PC-3 (cell line): ENCODE data around the gene GPR179.
"Not testable (repeated sequence)": the region's sequence is repeated elsewhere in the genome, so short reads cannot be mapped to it uniquely, and the experiment has no call there.

ENCODE experiments used
- EZH2 ChIP-seq: fragments of 300-600 bp; sonication (generic); IDR thresholded peaks from one replicate; pipeline ENCODE4 v1.6.1; 2017; ENCODE audit warnings: antibody characterized with exemption, mild to moderate bottlenecking, low read length; ENCODE audit not compliant: unreplicated experiment
- EZH2phosphoT487 ChIP-seq: fragments of 300-600 bp; sonication (generic); IDR thresholded peaks from 2 replicates; pipeline ENCODE4 v1.6.1; 2018; ENCODE audit warnings: mild to moderate bottlenecking, antibody characterized with exemption, low read length, borderline replicate concordance
- TF ChIP-seq, protein P1 (sequence below): fragments of 300-600 bp; sonication (generic); conservative IDR thresholded peaks from 2 replicates; pipeline ENCODE4 v1.5.1; 2017; ENCODE audit warnings: antibody characterized with exemption, low read depth, mild to moderate bottlenecking, low read length

DNA sequence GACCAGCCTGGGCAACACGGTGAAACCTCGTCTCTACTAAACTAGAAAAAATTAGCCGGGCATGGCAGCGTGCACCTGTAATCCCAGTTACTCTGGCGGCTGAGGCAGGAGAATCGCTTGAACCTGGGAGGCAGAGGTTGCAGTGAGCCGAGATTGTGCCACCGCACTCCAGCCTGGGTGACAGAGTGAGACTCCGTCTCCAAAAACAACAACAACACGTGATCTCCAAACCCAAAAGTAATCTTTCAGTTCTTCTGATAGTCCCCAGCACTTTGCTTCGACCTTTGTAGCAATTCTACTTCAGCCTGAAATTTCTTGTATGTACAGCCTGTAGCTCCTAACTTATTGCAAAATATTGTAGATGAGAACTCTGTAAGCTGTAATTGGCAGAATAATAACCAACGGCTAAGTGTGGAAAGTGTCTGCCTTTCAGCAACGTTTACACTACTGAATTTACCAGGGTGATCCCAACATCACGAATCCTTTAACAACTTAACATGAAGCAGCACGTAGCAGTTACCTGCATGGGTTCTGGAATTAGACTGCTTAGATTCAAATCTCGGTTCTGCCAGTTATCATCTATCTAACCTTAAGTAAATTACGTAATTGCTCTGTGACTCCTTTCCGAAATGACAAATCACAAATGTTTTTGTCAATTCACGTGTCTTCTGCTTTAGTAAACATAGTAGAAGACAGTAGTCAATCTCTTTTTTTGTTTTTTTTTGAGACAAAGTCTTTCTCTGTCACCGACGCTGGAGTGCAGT is 48.0 kb downstream of the GPR179 start:
- TF ChIP-seq, protein P1, sequence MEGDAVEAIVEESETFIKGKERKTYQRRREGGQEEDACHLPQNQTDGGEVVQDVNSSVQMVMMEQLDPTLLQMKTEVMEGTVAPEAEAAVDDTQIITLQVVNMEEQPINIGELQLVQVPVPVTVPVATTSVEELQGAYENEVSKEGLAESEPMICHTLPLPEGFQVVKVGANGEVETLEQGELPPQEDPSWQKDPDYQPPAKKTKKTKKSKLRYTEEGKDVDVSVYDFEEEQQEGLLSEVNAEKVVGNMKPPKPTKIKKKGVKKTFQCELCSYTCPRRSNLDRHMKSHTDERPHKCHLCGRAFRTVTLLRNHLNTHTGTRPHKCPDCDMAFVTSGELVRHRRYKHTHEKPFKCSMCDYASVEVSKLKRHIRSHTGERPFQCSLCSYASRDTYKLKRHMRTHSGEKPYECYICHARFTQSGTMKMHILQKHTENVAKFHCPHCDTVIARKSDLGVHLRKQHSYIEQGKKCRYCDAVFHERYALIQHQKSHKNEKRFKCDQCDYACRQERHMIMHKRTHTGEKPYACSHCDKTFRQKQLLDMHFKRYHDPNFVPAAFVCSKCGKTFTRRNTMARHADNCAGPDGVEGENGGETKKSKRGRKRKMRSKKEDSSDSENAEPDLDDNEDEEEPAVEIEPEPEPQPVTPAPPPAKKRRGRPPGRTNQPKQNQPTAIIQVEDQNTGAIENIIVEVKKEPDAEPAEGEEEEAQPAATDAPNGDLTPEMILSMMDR, result not testable (repeated sequence)
- not testable (repeated sequence) for TF ChIP-seq EZH2, EZH2phosphoT487
